ENCODE data around the gene ACSL3. TPM values are rescaled to one million over a fixed set of nuclear protein-coding genes. Genes with fewer than 3 reads are reported as not detected.
"Not testable (repeated sequence)": the region's sequence is repeated elsewhere in the genome, so short reads cannot be mapped to it uniquely, and the experiment has no call there.

The ACSL3 gene
- total RNA-seq, 1 experiment from 2014 or later = 236 TPM

GRCh38 chr2:222866358-222866960 lies 5.6 kb downstream of the ACSL3 start:
- Histone ChIP-seq H3K4me1 (ENCODE audit: insufficient read depth, low read length) (peaks cover 35% of the 10 kb centered on the region), H3K27me3 (ENCODE audit: low read length) (no peaks in the 10 kb centered on the region), H2AFZ (ENCODE audit: low read length) (no peak overlapping the region), H3K27ac (ENCODE audit: low read length) (no peak overlapping the region), H3K79me2 (ENCODE audit: low read length) (peaks cover 99% of the 10 kb centered on the region), H3K4me2 (ENCODE audit: low read length) (no peak overlapping the region), H4K20me1 (ENCODE audit: low read length) (peaks cover 93% of the 10 kb centered on the region), H3K4me3 (ENCODE audit: low read length) (no peak overlapping the region), H3K9me2 (replicated peaks; ENCODE audit: low read length) (no peaks in the 10 kb centered on the region), H3K9ac (ENCODE audit: low read length) (no peak overlapping the region), H3K36me3 (ENCODE audit: low read depth, low read length) (no peaks in the 10 kb centered on the region), H3F3A (ENCODE audit: low read length, unreplicated experiment) (no peaks in the 10 kb centered on the region), H3K9me3 (ENCODE audit: low read length) (no peaks in the 10 kb centered on the region)
- ChIA-PET POLR2A (ENCODE audit: unreplicated experiment) (interaction anchor here (0.5 kb wide), 1 partner anchor 37 kb away, joined by 6 read pairs; no protein-coding TSS in a partner anchor), CTCF (no interaction called here)
- intact Hi-C loops (cut with micrococcal nuclease) = no loop called here
- no peak for TF ChIP-seq EZH2 (IDR thresholded peaks at IDR 0.05; ENCODE audit: low read length, unreplicated experiment)
- TF ChIP-seq EZH2phosphoT487 (IDR thresholded peaks at IDR 0.05; ENCODE audit: borderline replicate concordance, low read length) = no peak
- no peak for TF ChIP-seq CTCF (conservative IDR thresholded peaks at IDR 0.05; ENCODE audit: low read depth, low read length)
- DNase-seq (no peak), ATAC-seq (no peak)
- BruUV-seq (replicated peaks) = no TSS peak

GRCh38 chr2:222868560-222869251 lies 7.9 kb downstream of the ACSL3 start:
- DNase-seq; H3K27ac ChIP-seq (ENCODE audit: low read length); H3K9me2 ChIP-seq (replicated peaks; ENCODE audit: low read length); H3K9ac ChIP-seq (ENCODE audit: low read length); CTCF ChIA-PET; H3K27me3 ChIP-seq (ENCODE audit: low read length); POLR2A ChIA-PET (ENCODE audit: unreplicated experiment); H3K4me3 ChIP-seq (ENCODE audit: low read length); BruUV-seq (replicated peaks); ATAC-seq; H3K9me3 ChIP-seq (ENCODE audit: low read length); H3K4me2 ChIP-seq (ENCODE audit: low read length); H2AFZ ChIP-seq (ENCODE audit: low read length); H3F3A ChIP-seq (ENCODE audit: low read length, unreplicated experiment); intact Hi-C loops (cut with micrococcal nuclease); H3K36me3 ChIP-seq (ENCODE audit: low read depth, low read length): not testable (repeated sequence)
- peaks cover 30% of the 10 kb centered on the region for H3K4me1 ChIP-seq (ENCODE audit: insufficient read depth, low read length)
- peaks cover 91% of the 10 kb centered on the region for H4K20me1 ChIP-seq (ENCODE audit: low read length)
- peaks cover 99% of the 10 kb centered on the region for H3K79me2 ChIP-seq (ENCODE audit: low read length)

- CTCF ChIA-PET = no interaction called here
- H3K4me2 ChIP-seq (ENCODE audit: low read length) = no peak overlapping the region
- intact Hi-C loops (cut with micrococcal nuclease) = no loop called here
Measured at GRCh38 chr2:222869252-222869560, 8.4 kb downstream of the ACSL3 start.

More at GRCh38 chr2:222869252-222869560, 8.4 kb downstream of the ACSL3 start:
- H3K79me2 ChIP-seq (ENCODE audit: low read length) = peaks cover 99% of the 10 kb centered on the region
- BruUV-seq (replicated peaks) = no TSS peak
- H3K4me3 ChIP-seq (ENCODE audit: low read length) = no peak overlapping the region
- ATAC-seq (no peak), DNase-seq (no peak)
- no peaks in the 10 kb centered on the region for H3K9me3 ChIP-seq (ENCODE audit: low read length)
- no peak overlapping the region for H2AFZ ChIP-seq (ENCODE audit: low read length)
- POLR2A ChIA-PET (ENCODE audit: unreplicated experiment) = no interaction called here
- no peak overlapping the region for H3K27ac ChIP-seq (ENCODE audit: low read length)
- no peaks in the 10 kb centered on the region for H3K36me3 ChIP-seq (ENCODE audit: low read depth, low read length)
- TF ChIP-seq EZH2phosphoT487 (IDR thresholded peaks at IDR 0.05; ENCODE audit: borderline replicate concordance, low read length) (no peak), EZH2 (IDR thresholded peaks at IDR 0.05; ENCODE audit: low read length, unreplicated experiment) (no peak), CTCF (conservative IDR thresholded peaks at IDR 0.05; ENCODE audit: low read depth, low read length) (no peak)
- no peaks in the 10 kb centered on the region for H3K9me2 ChIP-seq (replicated peaks; ENCODE audit: low read length)
- H3F3A ChIP-seq (ENCODE audit: low read length, unreplicated experiment) = no peaks in the 10 kb centered on the region
- H3K9ac ChIP-seq (ENCODE audit: low read length) = no peak overlapping the region
- peaks cover 24% of the 10 kb centered on the region for H3K4me1 ChIP-seq (ENCODE audit: insufficient read depth, low read length)
- no peaks in the 10 kb centered on the region for H3K27me3 ChIP-seq (ENCODE audit: low read length)
- H4K20me1 ChIP-seq (ENCODE audit: low read length) = peaks cover 91% of the 10 kb centered on the region
